ENCODE data around the gene CD300LB. TPM values are rescaled to one million over a fixed set of nuclear protein-coding genes. Genes with fewer than 3 reads are reported as not detected.
A peak's percentile ranks its signal among the peaks of the same experiment; 100 is the strongest.

CD300LB gene
- polyA plus RNA-seq, 2 of the 4 experiments (the other 2 are of a cell fraction) = not detected

- FAIRE-seq (no peak), ATAC-seq (no peak), DNase-seq (ENCODE audit: low read depth in 1 of 2, low spot score in 1 of 2) (no peak)
- POLR2A ChIA-PET = no interaction called here
- WGBS (ENCODE audit: missing lambda C conversion rate) = 48% methylated on average over 6 of the region's 6 CpGs
- H3K4me2 ChIP-seq = no peak overlapping the region
- CTCF ChIA-PET = interaction anchor here (0.5 to 5.3 kb wide), 5 partner anchors 11 to 675 kb away, joined by 3 to 27 read pairs (median 6); partner anchors contain the start of gene CD300H
- H3K4me3 ChIP-seq = no peak overlapping the region
- no peaks in the 10 kb centered on the region for H3K9me3 ChIP-seq
- no peaks in the 10 kb centered on the region for H3K4me1 ChIP-seq
- TF ChIP-seq EHF (CRISPR knock-in tag; IDR thresholded peaks at IDR 0.05) (no peak), JUN (IDR thresholded peaks at IDR 0.05) (no peak), CHD4 (IDR thresholded peaks at IDR 0.05; ENCODE audit: borderline replicate concordance) (no peak), PHF8 (IDR thresholded peaks at IDR 0.05; ENCODE audit: borderline replicate concordance, low read depth) (no peak), RARB (CRISPR knock-in tag; IDR thresholded peaks at IDR 0.05) (no peak), BHLHE40 (IDR thresholded peaks at IDR 0.05; ENCODE audit: low read depth, low read length) (no peak), HOXB13 (CRISPR knock-in tag; IDR thresholded peaks at IDR 0.05; ENCODE audit: low read depth) (no peak), SMC3 (IDR thresholded peaks at IDR 0.05) (no peak), E2F6 (IDR thresholded peaks at IDR 0.05; ENCODE audit: borderline replicate concordance, low read depth) (no peak), HES2 (IDR thresholded peaks at IDR 0.05) (no peak), RAD21 (conservative IDR thresholded peaks at IDR 0.05 in 1 of 2, IDR thresholded peaks at IDR 0.05 in 1 of 2) (no peak), RFX5 (IDR thresholded peaks at IDR 0.05) (no peak), NPAS2 (CRISPR knock-in tag; IDR thresholded peaks at IDR 0.05; ENCODE audit: borderline replicate concordance) (no peak), ZFP36 (IDR thresholded peaks at IDR 0.05; ENCODE audit: borderline replicate concordance, partially characterized antibody) (no peak), CEBPB (IDR thresholded peaks at IDR 0.05) (no peak), POLR2A (IDR thresholded peaks at IDR 0.05; ENCODE audit: low read length) (no peak)
- TF ChIP-seq, protein P1, sequence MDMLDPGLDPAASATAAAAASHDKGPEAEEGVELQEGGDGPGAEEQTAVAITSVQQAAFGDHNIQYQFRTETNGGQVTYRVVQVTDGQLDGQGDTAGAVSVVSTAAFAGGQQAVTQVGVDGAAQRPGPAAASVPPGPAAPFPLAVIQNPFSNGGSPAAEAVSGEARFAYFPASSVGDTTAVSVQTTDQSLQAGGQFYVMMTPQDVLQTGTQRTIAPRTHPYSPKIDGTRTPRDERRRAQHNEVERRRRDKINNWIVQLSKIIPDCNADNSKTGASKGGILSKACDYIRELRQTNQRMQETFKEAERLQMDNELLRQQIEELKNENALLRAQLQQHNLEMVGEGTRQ (IDR thresholded peaks at IDR 0.05) = no peak
- TF ChIP-seq, protein P2, sequence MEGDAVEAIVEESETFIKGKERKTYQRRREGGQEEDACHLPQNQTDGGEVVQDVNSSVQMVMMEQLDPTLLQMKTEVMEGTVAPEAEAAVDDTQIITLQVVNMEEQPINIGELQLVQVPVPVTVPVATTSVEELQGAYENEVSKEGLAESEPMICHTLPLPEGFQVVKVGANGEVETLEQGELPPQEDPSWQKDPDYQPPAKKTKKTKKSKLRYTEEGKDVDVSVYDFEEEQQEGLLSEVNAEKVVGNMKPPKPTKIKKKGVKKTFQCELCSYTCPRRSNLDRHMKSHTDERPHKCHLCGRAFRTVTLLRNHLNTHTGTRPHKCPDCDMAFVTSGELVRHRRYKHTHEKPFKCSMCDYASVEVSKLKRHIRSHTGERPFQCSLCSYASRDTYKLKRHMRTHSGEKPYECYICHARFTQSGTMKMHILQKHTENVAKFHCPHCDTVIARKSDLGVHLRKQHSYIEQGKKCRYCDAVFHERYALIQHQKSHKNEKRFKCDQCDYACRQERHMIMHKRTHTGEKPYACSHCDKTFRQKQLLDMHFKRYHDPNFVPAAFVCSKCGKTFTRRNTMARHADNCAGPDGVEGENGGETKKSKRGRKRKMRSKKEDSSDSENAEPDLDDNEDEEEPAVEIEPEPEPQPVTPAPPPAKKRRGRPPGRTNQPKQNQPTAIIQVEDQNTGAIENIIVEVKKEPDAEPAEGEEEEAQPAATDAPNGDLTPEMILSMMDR (IDR thresholded peaks at IDR 0.05) = no peak
- no peak overlapping the region for H3K27ac ChIP-seq
These were observed 23.6 kb upstream of the CD300LB start for GRCh38 chr17:74554909-74555308.

DNA sequence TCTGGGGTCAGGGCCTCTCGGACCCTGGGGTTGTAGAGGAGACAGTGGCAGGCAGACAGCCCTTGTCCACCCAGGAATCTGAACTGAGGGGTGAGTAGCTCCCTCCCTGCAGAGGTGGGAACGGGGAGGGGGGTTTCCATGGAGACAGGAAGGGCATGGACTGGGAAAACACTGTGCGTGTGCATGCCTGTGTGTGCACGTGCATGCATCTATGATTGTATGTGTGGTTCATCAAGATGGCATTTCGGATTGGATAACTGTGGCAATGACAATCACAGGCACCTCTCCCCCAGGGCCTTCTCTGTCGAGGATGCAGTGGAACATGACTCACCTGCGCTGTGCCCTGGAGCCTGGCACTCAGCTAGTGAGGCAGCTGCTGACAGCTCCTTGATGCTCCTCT lies 20.8 kb upstream of the CD300LB start:
- Histone ChIP-seq H3K4me1 (no peaks in the 10 kb centered on the region), H3K4me2 (no peak overlapping the region), H3K4me3 (no peak overlapping the region), H3K9me3 (no peaks in the 10 kb centered on the region), H3K27ac (no peak overlapping the region)
- no peak for TF ChIP-seq CBX8 (IDR thresholded peaks at IDR 0.05)
- no peak for TF ChIP-seq PHF8 (IDR thresholded peaks at IDR 0.05; ENCODE audit: borderline replicate concordance, low read depth)
- TF ChIP-seq HOXB13 (CRISPR knock-in tag; IDR thresholded peaks at IDR 0.05; ENCODE audit: low read depth) = no peak
- no peak for TF ChIP-seq CHD4 (IDR thresholded peaks at IDR 0.05; ENCODE audit: borderline replicate concordance)
- no peak for TF ChIP-seq SMC3 (IDR thresholded peaks at IDR 0.05)
- TF ChIP-seq JUN (IDR thresholded peaks at IDR 0.05) = no peak
- TF ChIP-seq FOSL2 (IDR thresholded peaks at IDR 0.05) = no peak
- no peak for TF ChIP-seq FOSL2 (CRISPR knock-in tag; IDR thresholded peaks at IDR 0.05)
- TF ChIP-seq HMGXB4 (CRISPR knock-in tag; IDR thresholded peaks at IDR 0.05; ENCODE audit: borderline replicate concordance) = no peak
- TF ChIP-seq TP53 (CRISPR knock-in tag; IDR thresholded peaks at IDR 0.05) = no peak
- no peak for TF ChIP-seq JUNB (IDR thresholded peaks at IDR 0.05)
- no peak for TF ChIP-seq NR3C1 (IDR thresholded peaks at IDR 0.05)
- CTCF ChIA-PET = interaction anchor here (1.6 to 5.3 kb wide), 4 partner anchors 14 to 67 kb away, joined by 3 to 27 read pairs (median 14); partner anchors contain the start of gene CD300H
- DNase-seq (ENCODE audit: low read depth in 1 of 2, low spot score in 1 of 2) (peak in 1 of 2 experiments; percentile 23), FAIRE-seq (no peak), ATAC-seq (peak; percentile 16 to 38; a peak in 4 of 6 replicates)
- WGBS (ENCODE audit: missing lambda C conversion rate) = 15% methylated on average over 7 of the region's 7 CpGs
- POLR2A ChIA-PET = no interaction called here

Data from A549 (cell line).